IgD-negative memory B cell (primary cell): Measurements from ENCODE around the gene OCEL1. TPM values are rescaled to one million over a fixed set of nuclear protein-coding genes. Genes with fewer than 3 reads are reported as not detected.
A peak's percentile ranks its signal among the peaks of the same experiment; 100 is the strongest.
"Not testable (repeated sequence)": the region's sequence is repeated elsewhere in the genome, so short reads cannot be mapped to it uniquely, and the experiment has no call there.

Experiments used
- H3K27ac Mint-ChIP-seq, 3 donors: one replicate each; pipeline ENCODE4 v1.8.0; 2020 to 2022; ENCODE audit warnings: mild to moderate bottlenecking in 3 of 3, mixed read lengths in 3 of 3, moderate library complexity in 1 of 3
- H3K27me3 Mint-ChIP-seq: one replicate; pipeline ENCODE4 v1.8.0; 2021; ENCODE audit warnings: mixed read lengths
- H3K36me3 Mint-ChIP-seq: one replicate; pipeline ENCODE4 v1.8.0; 2020; ENCODE audit warnings: mild to moderate bottlenecking, mixed read lengths
- H3K4me1 Mint-ChIP-seq, 3 donors: one replicate each; pipeline ENCODE4 v1.8.0; 2020 to 2022; ENCODE audit warnings: mixed read lengths in 3 of 3, mild to moderate bottlenecking in 1 of 3
- H3K4me3 Mint-ChIP-seq, 4 donors: one replicate each; pipeline ENCODE4 v1.8.0; 2020 to 2022; ENCODE audit warnings: mild to moderate bottlenecking in 4 of 4, mixed read lengths in 4 of 4, moderate library complexity in 3 of 4
- H3K9me3 Mint-ChIP-seq, 3 donors: one replicate each; pipeline ENCODE4 v1.8.0; 2020 to 2021; ENCODE audit warnings: mixed read lengths in 3 of 3, mild to moderate bottlenecking in 1 of 3
- polyA plus RNA-seq: library from polyadenylated mRNA; unstranded; fragments of 300-500 nt; fragmentation: Illumina TruSeq; gene quantifications from one replicate; pipeline ENCODE4 v1.2.3, GENCODE V29; 2021

OCEL1 gene
- 46.0 TPM for polyA plus RNA-seq

- peak within 1 kb of the TSS; percentile 84 to 98 (median 94) for H3K4me3 Mint-ChIP-seq
- peak within 1 kb of the TSS; percentile 78 to 93 (median 93) for H3K27ac Mint-ChIP-seq
- peaks cover 0 to 3% (median 3%) of the 10 kb centered on the region in 3 donors for H3K4me1 Mint-ChIP-seq
- no peaks in the 10 kb centered on the region for H3K27me3 Mint-ChIP-seq
- no peaks in the 10 kb centered on the region for H3K36me3 Mint-ChIP-seq
- no peaks in the 10 kb centered on the region for H3K9me3 Mint-ChIP-seq
Measured at GRCh38 chr19:17226002-17226933, at the start of gene OCEL1. Gene OCEL1 (plus strand): TSS chr19:17226226. CDS start chr19:17226248, 22 bp downstream.

GRCh38 chr19:17178291-17178690 is 47.7 kb upstream of the OCEL1 start:
- Mint-ChIP-seq H3K4me1 (peaks cover 7 to 13% (median 9%) of the 10 kb centered on the region in 3 donors), H3K27ac (peak overlapping the region in 1 of 3 donors; percentile 25), H3K36me3 (no peaks in the 10 kb centered on the region), H3K4me3 (no peak overlapping the region), H3K9me3 (no peaks in the 10 kb centered on the region), H3K27me3 (no peaks in the 10 kb centered on the region)

GRCh38 chr19:17180997-17181702 is 44.9 kb upstream of the OCEL1 start:
- no peaks in the 10 kb centered on the region for H3K36me3 Mint-ChIP-seq
- H3K9me3 Mint-ChIP-seq, result no peaks in the 10 kb centered on the region
- peak overlapping the region in 2 of 3 donors; percentile 32 to 78 for H3K27ac Mint-ChIP-seq
- peak overlapping the region in 2 of 4 donors; percentile 20 to 67 for H3K4me3 Mint-ChIP-seq
- peaks cover 21 to 26% (median 24%) of the 10 kb centered on the region in 3 donors for H3K4me1 Mint-ChIP-seq
- no peaks in the 10 kb centered on the region for H3K27me3 Mint-ChIP-seq

GRCh38 chr19:17183271-17183761 is 42.7 kb upstream of the OCEL1 start:
- Mint-ChIP-seq H3K36me3 (peaks cover 3% of the 10 kb centered on the region), H3K4me1 (peaks cover 21 to 31% (median 24%) of the 10 kb centered on the region in 3 donors), H3K27me3 (no peaks in the 10 kb centered on the region), H3K9me3 (no peaks in the 10 kb centered on the region), H3K4me3 (peak overlapping the region; percentile 54 to 90 (median 86)), H3K27ac (peak overlapping the region; percentile 65 to 84 (median 81))

GRCh38 chr19:17183858-17184321 is 42.1 kb upstream of the OCEL1 start:
- peak overlapping the region; percentile 65 to 84 (median 81) for H3K27ac Mint-ChIP-seq
- no peaks in the 10 kb centered on the region for H3K9me3 Mint-ChIP-seq
- peaks cover 21 to 31% (median 24%) of the 10 kb centered on the region in 3 donors for H3K4me1 Mint-ChIP-seq
- peak overlapping the region; percentile 54 to 90 (median 86) for H3K4me3 Mint-ChIP-seq
- H3K27me3 Mint-ChIP-seq, result no peaks in the 10 kb centered on the region
- peaks cover 3% of the 10 kb centered on the region for H3K36me3 Mint-ChIP-seq

GRCh38 chr19:17184371-17184841 is 41.6 kb upstream of the OCEL1 start:
- Mint-ChIP-seq H3K27me3 (no peaks in the 10 kb centered on the region), H3K4me1 (peaks cover 21 to 33% (median 24%) of the 10 kb centered on the region in 3 donors), H3K9me3 (no peaks in the 10 kb centered on the region), H3K27ac (peak overlapping the region; percentile 65 to 84 (median 81)), H3K4me3 (peak overlapping the region; percentile 54 to 90 (median 86)), H3K36me3 (peaks cover 6% of the 10 kb centered on the region)

- Mint-ChIP-seq H3K27ac (peak overlapping the region in 1 of 3 donors; percentile 42), H3K27me3 (no peaks in the 10 kb centered on the region), H3K9me3 (no peaks in the 10 kb centered on the region), H3K4me3 (no peak overlapping the region), H3K36me3 (peaks cover 6% of the 10 kb centered on the region), H3K4me1 (peaks cover 21 to 32% (median 24%) of the 10 kb centered on the region in 3 donors)
Measured at GRCh38 chr19:17185590-17185989, 40.4 kb upstream of the OCEL1 start.

GRCh38 chr19:17191736-17192135 is 34.3 kb upstream of the OCEL1 start:
- H3K27me3 Mint-ChIP-seq, H3K4me1 Mint-ChIP-seq, H3K27ac Mint-ChIP-seq, H3K4me3 Mint-ChIP-seq, H3K9me3 Mint-ChIP-seq: not testable (repeated sequence)
- H3K36me3 Mint-ChIP-seq, result peaks cover 13% of the 10 kb centered on the region

GRCh38 chr19:17192751-17193150 is 33.3 kb upstream of the OCEL1 start:
- no peak overlapping the region for H3K4me3 Mint-ChIP-seq
- H3K36me3 Mint-ChIP-seq, result peaks cover 10% of the 10 kb centered on the region
- H3K4me1 Mint-ChIP-seq, result peaks cover 0 to 6% (median 0%) of the 10 kb centered on the region in 3 donors
- H3K27ac Mint-ChIP-seq, result no peak overlapping the region
- H3K27me3 Mint-ChIP-seq, result no peaks in the 10 kb centered on the region
- H3K9me3 Mint-ChIP-seq, result no peaks in the 10 kb centered on the region

- Mint-ChIP-seq H3K9me3 (no peaks in the 10 kb centered on the region), H3K36me3 (peaks cover 7% of the 10 kb centered on the region), H3K4me1 (peaks cover 0 to 5% (median 0%) of the 10 kb centered on the region in 3 donors), H3K27me3 (no peaks in the 10 kb centered on the region), H3K27ac (peak overlapping the region in 1 of 3 donors; percentile 92), H3K4me3 (no peak overlapping the region)
Measured at GRCh38 chr19:17194608-17195007, 31.4 kb upstream of the OCEL1 start.

- Mint-ChIP-seq H3K9me3 (no peaks in the 10 kb centered on the region), H3K27me3 (no peaks in the 10 kb centered on the region), H3K4me1 (peaks cover 0 to 5% (median 0%) of the 10 kb centered on the region in 3 donors), H3K27ac (peak overlapping the region in 1 of 3 donors; percentile 92), H3K36me3 (peaks cover 7% of the 10 kb centered on the region), H3K4me3 (peak overlapping the region in 1 of 4 donors; percentile 17)
Measured at GRCh38 chr19:17195106-17195505, 30.9 kb upstream of the OCEL1 start.

- H3K36me3 Mint-ChIP-seq, result peaks cover 5% of the 10 kb centered on the region
- no peaks in the 10 kb centered on the region for H3K9me3 Mint-ChIP-seq
- peak overlapping the region in 1 of 3 donors; percentile 48 for H3K27ac Mint-ChIP-seq
- no peak overlapping the region for H3K4me3 Mint-ChIP-seq
- H3K27me3 Mint-ChIP-seq, result no peaks in the 10 kb centered on the region
- peaks cover 0 to 2% (median 0%) of the 10 kb centered on the region in 3 donors for H3K4me1 Mint-ChIP-seq
Measured at GRCh38 chr19:17196610-17197009, 29.4 kb upstream of the OCEL1 start.

GRCh38 chr19:17197666-17198065 is 28.4 kb upstream of the OCEL1 start:
- H3K4me3 Mint-ChIP-seq, result no peak overlapping the region
- H3K27me3 Mint-ChIP-seq, result no peaks in the 10 kb centered on the region
- H3K27ac Mint-ChIP-seq, result peak overlapping the region in 1 of 3 donors; percentile 45
- H3K9me3 Mint-ChIP-seq, result no peaks in the 10 kb centered on the region
- H3K4me1 Mint-ChIP-seq, result peaks cover 0 to 2% (median 0%) of the 10 kb centered on the region in 3 donors
- H3K36me3 Mint-ChIP-seq, result peaks cover 8% of the 10 kb centered on the region

GRCh38 chr19:17200408-17201079 is 25.5 kb upstream of the OCEL1 start:
- Mint-ChIP-seq H3K27ac (no peak overlapping the region), H3K27me3 (no peaks in the 10 kb centered on the region), H3K36me3 (peaks cover 13% of the 10 kb centered on the region), H3K4me1 (peaks cover 0 to 4% (median 0%) of the 10 kb centered on the region in 3 donors), H3K4me3 (no peak overlapping the region), H3K9me3 (no peaks in the 10 kb centered on the region)
